Embryonic facial prominence (tissue), 1 donor: ENCODE results near the gene CBFA2T2.
"Not testable (repeated sequence)": the region's sequence is repeated elsewhere in the genome, so short reads cannot be mapped to it uniquely, and the experiment has no call there.

Experiments used
- DNase-seq: peaks from one replicate; pipeline ENCODE4 v3.0.0-alpha.2; 2016; ENCODE audit errors: extremely low spot score

CBFA2T2 gene

DNA sequence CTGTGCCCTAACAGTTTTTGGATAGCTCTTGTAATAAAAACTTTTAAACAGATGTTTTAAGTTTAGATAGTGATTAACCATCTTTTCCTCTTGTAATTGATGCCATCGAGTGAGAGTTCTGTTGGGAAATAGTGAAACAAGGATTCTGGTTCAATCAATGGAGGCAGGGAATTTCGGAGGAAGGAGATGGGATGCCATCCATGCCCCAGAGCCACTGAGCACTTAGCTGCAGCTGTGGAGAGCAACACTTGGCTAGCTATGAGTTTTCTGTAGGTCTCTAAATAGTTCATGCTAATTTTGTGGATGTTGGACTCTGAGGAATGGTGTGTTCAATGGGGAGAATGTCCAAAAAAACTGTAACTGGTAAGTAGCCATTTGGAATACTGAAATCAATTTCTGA lies 16.7 kb downstream of the CBFA2T2 start:
- DNase-seq, result no peak

DNA sequence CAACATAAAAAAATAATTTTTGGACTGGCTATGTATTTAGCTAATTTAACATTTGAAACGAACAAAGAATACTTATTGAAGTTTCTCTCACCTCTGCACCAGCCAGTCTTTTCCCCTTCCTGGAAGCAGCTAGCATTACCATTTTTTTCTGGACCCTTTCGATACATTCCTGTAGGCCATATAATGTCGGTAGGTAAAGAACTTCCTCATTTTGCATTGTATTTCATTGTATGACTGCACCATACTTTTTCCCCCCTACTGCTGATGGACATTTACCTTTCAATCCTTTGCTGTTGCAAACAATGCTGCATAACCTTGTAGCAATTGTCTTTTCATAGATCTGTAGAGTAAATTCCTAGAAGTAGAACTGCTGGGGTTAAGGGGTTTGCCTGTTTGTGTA lies 17.6 kb downstream of the CBFA2T2 start:
- no peak for DNase-seq

- not testable (repeated sequence) for DNase-seq
Observed at GRCh38 chr20:33508015-33508414, 18.1 kb downstream of the CBFA2T2 start.

GRCh38 chr20:33509057-33509456 lies 19.2 kb downstream of the CBFA2T2 start:
- DNase-seq, result not testable (repeated sequence)

DNA sequence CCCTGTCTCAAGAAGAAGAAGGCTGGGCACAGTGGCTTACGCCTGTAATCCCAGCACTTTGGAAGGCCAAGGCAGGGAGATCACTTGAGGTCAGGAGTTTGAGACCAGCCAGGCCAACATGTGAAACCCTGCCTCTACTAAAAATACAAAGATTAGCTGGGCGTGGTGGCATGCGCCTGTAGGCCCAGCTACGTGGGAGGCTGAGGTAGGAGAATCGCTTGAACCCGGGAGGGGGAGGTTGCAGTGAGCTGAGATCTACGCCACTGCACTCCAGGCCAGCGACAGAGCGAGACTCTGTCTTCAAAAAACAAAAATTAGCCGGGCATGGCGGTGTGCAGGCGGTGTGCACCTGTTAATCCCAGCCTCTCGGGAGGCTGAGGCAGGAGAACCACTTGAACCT lies 22.0 kb downstream of the CBFA2T2 start:
- not testable (repeated sequence) for DNase-seq

GRCh38 chr20:33515569-33516216 lies 25.8 kb downstream of the CBFA2T2 start:
- no peak for DNase-seq

DNA sequence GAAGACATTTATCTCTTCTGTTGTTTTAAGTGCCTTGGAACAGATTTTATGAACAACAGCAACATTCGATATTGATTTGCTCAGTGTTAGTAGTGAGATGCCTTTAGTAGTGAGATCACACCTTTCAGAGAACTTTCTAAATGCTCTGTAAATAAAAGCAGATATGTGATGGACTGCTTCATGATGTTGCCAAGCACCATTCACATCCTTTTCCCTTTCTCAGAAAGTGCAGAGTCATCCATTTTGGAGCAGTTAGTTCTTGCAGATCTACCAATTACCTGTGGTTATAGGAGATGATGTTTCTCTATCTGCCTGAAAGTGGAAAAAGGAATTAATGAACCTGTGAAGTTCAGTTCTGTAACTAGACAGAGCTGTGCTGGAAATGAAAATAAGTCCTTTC lies 27.0 kb downstream of the CBFA2T2 start:
- DNase-seq, result no peak

- no peak for DNase-seq
Observed at GRCh38 chr20:33518071-33518470, 28.2 kb downstream of the CBFA2T2 start.

GRCh38 chr20:33521461-33521860 lies 31.6 kb downstream of the CBFA2T2 start:
- no peak for DNase-seq

- no peak for DNase-seq
Observed at GRCh38 chr20:33522256-33522820, 32.4 kb downstream of the CBFA2T2 start.

- DNase-seq, result no peak
Observed at GRCh38 chr20:33524261-33524660, 34.4 kb downstream of the CBFA2T2 start.

DNA sequence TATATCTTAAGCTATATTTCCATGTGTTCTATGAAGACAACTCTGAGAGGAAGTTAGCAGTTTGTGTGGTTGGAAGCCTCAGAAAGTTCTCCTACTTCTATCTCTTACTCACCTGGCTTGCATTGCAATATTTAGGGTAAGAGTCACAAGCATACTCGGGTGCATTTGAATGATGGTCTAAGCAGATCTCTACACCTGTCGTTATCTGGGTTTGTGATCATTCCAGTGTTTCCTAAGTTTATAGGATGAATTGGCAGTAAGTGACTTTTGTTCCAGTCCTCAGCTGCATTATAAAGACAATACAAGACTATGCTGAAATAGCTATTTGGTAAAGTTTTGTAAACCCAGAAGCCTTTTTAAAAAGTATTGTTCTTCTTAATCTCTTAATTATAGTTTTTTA lies 36.9 kb downstream of the CBFA2T2 start:
- DNase-seq, result no peak

DNA sequence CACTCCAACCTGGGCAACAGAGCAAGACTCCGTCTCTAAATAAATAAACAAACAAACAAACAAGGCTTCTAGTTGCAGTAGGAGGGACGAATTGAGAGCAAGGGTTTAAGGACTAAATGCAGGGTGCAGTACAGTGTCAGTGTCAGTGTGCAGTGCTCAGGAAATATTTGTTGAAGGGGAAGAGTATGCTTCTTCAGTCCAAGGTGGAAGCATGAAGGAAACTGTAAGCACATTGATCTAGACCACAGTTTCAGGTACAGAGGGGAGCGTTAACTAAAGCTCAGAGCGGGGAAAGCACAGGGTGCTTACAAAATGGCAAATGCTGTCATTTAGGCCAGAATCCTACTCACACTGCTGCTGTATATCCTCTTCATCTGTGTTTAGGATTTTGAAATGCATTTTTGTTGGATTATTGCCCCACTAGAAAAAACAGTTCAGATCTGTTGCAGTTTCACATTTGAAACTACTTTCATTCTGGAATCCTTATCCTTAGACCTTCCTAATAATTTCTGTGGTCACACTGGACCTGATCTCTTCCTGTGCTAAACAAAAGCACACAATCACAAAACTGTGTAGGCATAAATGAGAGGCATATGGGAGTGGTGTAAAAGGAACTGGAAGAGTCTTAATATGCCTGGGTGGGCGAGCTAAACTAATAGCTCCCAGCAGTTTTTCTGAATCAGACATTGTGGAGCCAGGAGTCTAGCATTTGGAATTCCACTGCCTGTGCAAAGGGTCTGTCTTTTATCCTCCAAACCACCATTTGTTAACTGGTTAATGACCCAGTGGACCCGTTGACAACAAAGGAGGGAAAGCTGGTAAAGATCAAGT lies 41.4 kb downstream of the CBFA2T2 start:
- no peak for DNase-seq

GRCh38 chr20:33531885-33532284 lies 42.0 kb downstream of the CBFA2T2 start:
- no peak for DNase-seq

DNA sequence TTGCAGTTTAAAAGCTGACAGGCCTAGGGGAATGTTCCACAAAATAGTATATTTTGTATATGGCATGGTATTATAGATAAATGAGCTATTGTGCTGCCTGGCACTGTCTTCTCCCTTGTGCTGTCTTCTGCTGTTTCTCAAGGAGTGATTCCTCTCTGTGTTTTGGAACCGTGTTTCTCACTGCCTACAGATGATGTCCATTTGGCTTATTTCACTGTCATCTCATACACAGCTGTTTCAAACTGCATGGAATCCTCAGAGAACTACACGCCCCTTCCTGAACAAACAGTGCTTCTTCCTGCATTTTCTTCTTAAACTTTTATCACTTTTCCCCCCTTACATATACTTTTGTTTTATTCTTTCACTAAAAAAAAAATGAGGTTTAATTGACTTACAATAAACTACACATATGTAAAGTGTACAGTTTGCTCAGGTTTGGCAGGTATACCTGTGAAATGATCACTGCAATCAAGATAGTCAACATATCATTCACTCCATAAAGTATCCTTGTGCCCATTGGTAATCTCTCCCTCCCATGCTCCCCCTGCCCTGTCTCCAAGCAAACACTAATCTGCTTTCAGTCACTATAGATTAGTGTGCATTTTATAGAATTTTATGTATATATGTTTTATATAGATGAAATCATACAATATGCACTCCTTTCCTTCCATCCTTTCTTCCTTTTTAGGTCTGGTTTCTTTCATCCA lies 43.0 kb downstream of the CBFA2T2 start:
- DNase-seq, result no peak

DNA sequence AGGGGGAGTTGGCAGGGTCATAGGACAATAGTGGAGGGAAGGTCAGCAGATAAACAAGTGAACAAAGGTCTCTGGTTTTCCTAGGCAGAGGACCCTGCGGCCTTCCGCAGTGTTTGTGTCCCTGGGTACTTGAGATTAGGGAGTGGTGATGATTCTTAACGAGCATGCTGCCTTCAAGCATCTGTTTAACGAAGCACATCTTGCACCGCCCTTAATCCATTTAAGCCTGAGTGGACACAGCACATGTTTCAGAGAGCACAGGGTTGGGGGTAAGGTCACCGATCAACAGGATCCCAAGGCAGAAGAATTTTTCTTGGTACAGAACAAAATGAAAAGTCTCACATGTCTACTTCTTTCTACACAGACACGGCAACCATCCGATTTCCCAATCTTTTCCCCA lies 45.8 kb downstream of the CBFA2T2 start:
- DNase-seq, result not testable (repeated sequence)

DNA sequence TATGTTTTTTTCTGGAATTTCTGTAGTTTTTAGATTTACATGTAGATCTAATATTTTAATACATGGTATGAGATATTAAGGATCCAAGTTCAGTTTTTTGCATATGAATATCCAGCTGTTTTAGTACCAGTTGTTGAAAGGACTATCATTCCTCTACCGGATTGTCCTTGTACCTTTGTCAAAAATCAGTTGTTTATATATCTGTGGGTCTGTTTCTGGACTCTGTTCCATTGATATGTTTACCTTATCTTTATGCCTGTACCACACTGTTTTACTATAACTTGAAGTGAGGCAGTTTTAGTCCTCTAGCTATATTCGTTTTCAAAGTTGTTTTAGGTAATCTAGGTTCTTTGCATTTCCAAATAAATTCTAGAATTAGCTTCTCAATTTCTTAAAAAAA lies 47.7 kb downstream of the CBFA2T2 start:
- no peak for DNase-seq

GRCh38 chr20:33539129-33539528 lies 49.2 kb downstream of the CBFA2T2 start:
- no peak for DNase-seq

DNA sequence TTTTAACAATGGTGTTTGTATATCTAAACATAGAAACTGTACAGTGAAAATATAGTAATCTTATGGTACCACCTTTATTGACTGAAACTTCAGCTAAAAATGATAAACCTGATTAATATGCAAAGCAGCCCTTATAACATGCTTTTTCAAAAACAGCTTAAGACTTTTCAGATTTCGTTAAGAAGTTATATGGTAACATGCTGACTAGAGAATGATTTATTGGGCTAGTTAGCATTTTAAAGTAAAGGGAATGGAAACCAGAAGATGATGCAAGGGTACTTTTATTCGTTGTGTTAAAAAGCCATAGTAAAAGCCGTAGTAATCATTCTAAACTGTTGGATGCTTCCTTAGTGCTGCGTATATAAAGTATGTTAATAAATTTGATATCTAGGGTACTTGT lies 50.5 kb downstream of the CBFA2T2 start:
- DNase-seq, result no peak

GRCh38 chr20:33541074-33541473 lies 51.2 kb downstream of the CBFA2T2 start:
- DNase-seq, result no peak

DNA sequence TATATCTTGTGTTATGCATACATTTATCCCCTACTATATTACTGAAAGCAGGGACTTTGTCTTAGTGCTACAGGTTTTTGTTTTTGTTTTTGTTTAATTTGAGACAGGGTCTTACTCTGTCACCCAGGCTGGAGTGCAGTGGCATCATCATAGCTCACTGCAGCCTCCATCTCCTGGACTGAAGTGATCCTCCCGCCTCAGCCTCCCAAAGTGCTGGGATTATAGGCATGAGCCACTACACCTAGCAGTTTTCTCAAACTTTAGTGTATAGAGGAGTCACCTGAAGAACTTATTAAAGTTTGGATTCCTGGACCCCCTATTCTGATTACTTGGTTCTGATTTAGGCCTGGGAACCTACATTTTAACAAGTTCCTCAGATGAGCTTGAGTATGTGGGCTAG lies 51.9 kb downstream of the CBFA2T2 start:
- no peak for DNase-seq

DNA sequence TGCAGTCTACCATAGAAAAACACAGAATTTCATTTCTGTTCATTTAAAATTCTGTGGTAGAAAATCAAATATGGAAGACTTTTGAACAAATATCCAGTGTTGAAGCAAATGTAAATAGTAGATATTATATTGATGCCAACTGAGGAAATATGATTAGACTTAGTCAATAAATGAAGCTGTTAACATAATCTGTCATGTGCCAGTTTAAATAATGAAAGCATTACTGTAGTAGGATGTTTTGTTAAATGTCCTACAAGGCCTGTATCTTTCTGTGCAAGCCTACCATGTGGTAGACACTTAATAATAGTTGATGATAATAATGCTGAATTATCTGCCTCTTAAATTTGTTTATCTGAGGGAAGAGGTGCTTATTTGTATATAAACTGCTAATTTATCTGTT lies 55.9 kb downstream of the CBFA2T2 start:
- DNase-seq, result no peak
